22Rv1 (cell line): Measurements from ENCODE around the gene DCTD.

Source experiments
- CTCF ChIP-seq: fragments of 450-650 bp; IDR thresholded peaks from 2 replicates; pipeline ENCODE4 v1.5.1; 2017; ENCODE audit warnings: mild to moderate bottlenecking
- ZFX ChIP-seq: fragments of 450-650 bp; IDR thresholded peaks from 2 replicates; pipeline ENCODE4 v1.6.1; 2017; ENCODE audit warnings: antibody characterized with exemption, borderline replicate concordance

GRCh38 chr4:182878633-182879495 lies 38.3 kb downstream of the DCTD start:
- TF ChIP-seq CTCF (no peak), ZFX (no peak)
